OCI-LY7 (cell line): ENCODE data around the gene CD300E. TPM values are rescaled to one million over a fixed set of nuclear protein-coding genes. Genes with fewer than 3 reads are reported as not detected.

Experiments used
- BruUV-seq: library from RNA; stranded (reverse); fragments of 400-500 nt; replicated peaks from 2 replicates; lab custom pipeline; 2021; lab: Mats Ljungman, UMichigan
- CTCF ChIA-PET: fragments of 300-600 bp; sonication (Branson Sonifier 250); formaldehyde crosslinking; loops from one replicate; lab custom pipeline; 2022; ENCODE audit warnings: antibody characterized with exemption; ENCODE audit not compliant: unreplicated experiment; lab: Charles Lee
- POLR2A ChIA-PET: fragments of 300-600 bp; sonication (Branson Sonifier 250); formaldehyde crosslinking; loops from one replicate; lab custom pipeline; 2022; ENCODE audit warnings: antibody characterized with exemption; lab: Charles Lee
- DNase-seq: peaks from one replicate; pipeline ENCODE4 v3.0.0-alpha.2; 2015; ENCODE audit warnings: low spot score
- H2AFZ ChIP-seq: fragments of 200-600 bp; sonication (generic), shearing (Covaris generic); 2 replicates; pipeline ENCODE4 v1.6.1; 2014; ENCODE audit warnings: mild to moderate bottlenecking, antibody characterized with exemption, low read length, moderate library complexity
- H3K27ac ChIP-seq: fragments of 200-600 bp; sonication (generic); 2 replicates; pipeline ENCODE4 v1.5.1; 2014; ENCODE audit warnings: mixed run types, low read depth, mild to moderate bottlenecking, moderate library complexity, low read length, inconsistent platforms; ENCODE audit not compliant: poor library complexity, severe bottlenecking
- H3K36me3 ChIP-seq: fragments of 200-600 bp; sonication (generic); 2 replicates; pipeline ENCODE4 v1.6.1; 2014; ENCODE audit warnings: mild to moderate bottlenecking, antibody characterized with exemption, low read length, moderate library complexity, mixed read lengths; ENCODE audit not compliant: insufficient read depth
- H3K4me1 ChIP-seq: fragments of 200-600 bp; sonication (generic); 2 replicates; pipeline ENCODE4 v1.5.1; 2014; ENCODE audit warnings: mild to moderate bottlenecking, low read length; ENCODE audit not compliant: insufficient read depth, poor library complexity, severe bottlenecking
- H3K4me2 ChIP-seq: fragments of 200-600 bp; sonication (generic); 2 replicates; pipeline ENCODE4 v1.6.1; 2014; ENCODE audit warnings: mild to moderate bottlenecking, low read length
- H3K4me3 ChIP-seq: fragments of 200-600 bp; sonication (generic); 2 replicates; pipeline ENCODE4 v1.5.1; 2014; ENCODE audit warnings: mild to moderate bottlenecking, low read depth, low read length; ENCODE audit not compliant: poor library complexity, severe bottlenecking
- H3K79me2 ChIP-seq: fragments of 200-600 bp; sonication (generic); 2 replicates; pipeline ENCODE4 v1.6.1; 2016; ENCODE audit warnings: low read depth, mild to moderate bottlenecking, low read length, moderate library complexity, mixed read lengths; ENCODE audit not compliant: insufficient read depth
- H3K9me2 ChIP-seq: fragments of 200-600 bp; sonication (generic); 2 replicates; pipeline ENCODE4 v1.6.1; 2016; ENCODE audit warnings: mild to moderate bottlenecking, low read length, mixed read lengths; ENCODE audit not compliant: insufficient read depth
- H3K9me3 ChIP-seq: fragments of 200-600 bp; sonication (generic); 2 replicates; pipeline ENCODE4 v1.6.1; 2014; ENCODE audit warnings: mild to moderate bottlenecking, mixed run types, low read length, mixed read lengths
- H4K20me1 ChIP-seq: fragments of 200-600 bp; sonication (generic); 2 replicates; pipeline ENCODE4 v1.6.1; 2014; ENCODE audit warnings: mild to moderate bottlenecking, antibody characterized with exemption, low read length, moderate library complexity, mixed read lengths; ENCODE audit not compliant: insufficient read depth
- EZH2phosphoT487 ChIP-seq: fragments of 200-600 bp; sonication (generic); IDR thresholded peaks from 2 replicates; pipeline ENCODE4 v1.6.1; 2018; ENCODE audit warnings: low read depth, borderline replicate concordance, mild to moderate bottlenecking, mixed run types, antibody characterized with exemption, low read length, moderate library complexity, mixed read lengths
- intact Hi-C: fragments of 100-400 bp; cut with micrococcal nuclease; formaldehyde crosslinking; loops from one replicate; pipeline ENCODE4 v1.10.0; 2022; ENCODE audit not compliant: unreplicated experiment
- total RNA-seq, 2 experiments: library from RNA; depleted of rRNA in 1 of 2; stranded (reverse); fragments of >200 nt in 1 of 2; shearing (Covaris generic) in 1 of 2; gene quantifications; 2 replicates each; pipeline ENCODE4 v1.2.3, GENCODE V29; 2014 to 2022
- TF ChIP-seq, protein P1 (sequence below): fragments of 200-600 bp; sonication (generic); conservative IDR thresholded peaks from 2 replicates; pipeline ENCODE4 v1.5.1; 2014; ENCODE audit warnings: mild to moderate bottlenecking, antibody characterized with exemption, low read length, moderate library complexity, mixed read lengths

CD300E gene
- total RNA-seq, 2 experiments from 2014 or later: not detected

DNA sequence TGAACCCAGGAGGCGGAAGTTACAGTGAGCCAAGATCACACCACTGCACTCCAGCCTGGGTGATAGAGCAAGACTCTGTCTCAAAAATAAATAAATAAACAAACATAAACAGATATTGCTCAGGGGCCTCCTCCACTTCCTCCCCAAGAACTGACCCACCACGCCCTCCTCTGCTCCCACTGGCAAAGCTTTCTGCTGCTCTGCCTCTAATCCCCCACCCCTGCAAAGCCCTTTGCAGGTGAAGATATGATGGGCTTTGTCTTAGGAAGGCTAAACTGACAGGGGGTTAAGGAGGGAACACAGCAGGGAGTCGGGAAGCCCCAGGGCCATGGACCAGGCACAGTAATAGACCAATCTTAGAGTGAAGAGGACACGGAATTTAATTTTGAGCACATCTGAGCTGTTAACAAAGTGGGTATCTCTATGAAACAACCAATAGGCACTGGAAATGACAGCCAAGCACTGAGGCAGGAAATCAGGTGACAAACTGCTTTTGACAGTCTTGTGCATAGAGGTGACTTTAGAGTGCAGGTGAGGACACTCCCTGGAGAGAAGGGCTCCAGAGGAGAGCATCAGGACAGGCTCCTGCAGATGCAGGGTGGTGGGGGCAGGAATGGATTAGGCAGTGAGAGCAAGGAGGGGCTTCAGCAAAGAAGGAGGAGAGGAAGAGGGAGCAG is 25.1 kb downstream of the CD300E start:
- no TSS peak for BruUV-seq
- ChIA-PET CTCF (interaction anchor here (0.6 kb wide), 1 partner anchor 49 kb away, joined by 3 read pairs; no protein-coding TSS in a partner anchor), POLR2A (no interaction called here)
- intact Hi-C loops: no loop called here
- TF ChIP-seq EZH2phosphoT487: no peak
- TF ChIP-seq, protein P1, sequence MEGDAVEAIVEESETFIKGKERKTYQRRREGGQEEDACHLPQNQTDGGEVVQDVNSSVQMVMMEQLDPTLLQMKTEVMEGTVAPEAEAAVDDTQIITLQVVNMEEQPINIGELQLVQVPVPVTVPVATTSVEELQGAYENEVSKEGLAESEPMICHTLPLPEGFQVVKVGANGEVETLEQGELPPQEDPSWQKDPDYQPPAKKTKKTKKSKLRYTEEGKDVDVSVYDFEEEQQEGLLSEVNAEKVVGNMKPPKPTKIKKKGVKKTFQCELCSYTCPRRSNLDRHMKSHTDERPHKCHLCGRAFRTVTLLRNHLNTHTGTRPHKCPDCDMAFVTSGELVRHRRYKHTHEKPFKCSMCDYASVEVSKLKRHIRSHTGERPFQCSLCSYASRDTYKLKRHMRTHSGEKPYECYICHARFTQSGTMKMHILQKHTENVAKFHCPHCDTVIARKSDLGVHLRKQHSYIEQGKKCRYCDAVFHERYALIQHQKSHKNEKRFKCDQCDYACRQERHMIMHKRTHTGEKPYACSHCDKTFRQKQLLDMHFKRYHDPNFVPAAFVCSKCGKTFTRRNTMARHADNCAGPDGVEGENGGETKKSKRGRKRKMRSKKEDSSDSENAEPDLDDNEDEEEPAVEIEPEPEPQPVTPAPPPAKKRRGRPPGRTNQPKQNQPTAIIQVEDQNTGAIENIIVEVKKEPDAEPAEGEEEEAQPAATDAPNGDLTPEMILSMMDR: no peak
- H3K4me3 ChIP-seq: no peak overlapping the region
- H3K4me2 ChIP-seq: no peak overlapping the region
- H3K4me1 ChIP-seq: peaks cover 6% of the 10 kb centered on the region
- DNase-seq: no peak
- no peaks in the 10 kb centered on the region for H3K9me2 ChIP-seq
- no peaks in the 10 kb centered on the region for H3K9me3 ChIP-seq
- no peaks in the 10 kb centered on the region for H3K36me3 ChIP-seq
- no peaks in the 10 kb centered on the region for H4K20me1 ChIP-seq
- no peak overlapping the region for H3K27ac ChIP-seq
- no peaks in the 10 kb centered on the region for H3K79me2 ChIP-seq
- no peak overlapping the region for H2AFZ ChIP-seq

DNA sequence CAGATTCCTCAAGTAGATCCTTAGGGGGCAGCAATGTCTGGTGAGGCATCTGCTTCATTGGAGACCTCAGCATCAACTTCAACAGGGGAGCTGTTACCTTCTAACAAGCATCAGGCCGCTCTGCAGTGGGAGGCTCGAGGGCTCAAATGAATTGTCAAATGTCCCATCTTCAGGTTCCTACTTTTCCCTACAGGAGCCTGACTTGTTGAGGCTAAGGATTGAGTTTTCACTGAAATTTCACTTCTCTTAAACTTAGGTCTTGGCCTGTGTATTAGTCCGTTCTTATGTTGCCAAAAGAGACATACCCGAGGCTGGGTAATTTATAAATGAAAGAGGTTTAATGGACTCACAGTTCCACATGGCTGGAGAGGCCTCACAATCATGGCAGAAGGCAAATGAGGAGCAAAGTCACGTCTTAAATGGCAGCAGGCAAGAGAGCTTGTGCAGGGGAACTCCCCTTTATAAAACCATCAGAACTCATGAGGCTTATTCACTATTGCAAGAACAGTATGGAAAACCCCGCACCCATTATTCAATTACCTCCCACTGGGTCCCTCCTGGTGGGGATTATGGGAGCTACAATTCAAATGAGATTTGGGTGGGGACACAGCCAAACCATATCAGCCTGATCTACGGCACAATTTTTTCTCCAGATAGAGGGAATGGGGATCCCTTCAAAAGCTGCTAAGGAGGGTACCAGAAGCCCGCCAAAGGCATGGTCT is 26.3 kb downstream of the CD300E start:
- intact Hi-C loops: no loop called here
- no TSS peak for BruUV-seq
- CTCF ChIA-PET: no interaction called here

More for the DNA sequence above, 26.3 kb downstream of the CD300E start:
- H3K4me3 ChIP-seq: no peak overlapping the region
- POLR2A ChIA-PET: interaction anchor here (0.7 kb wide), 2 partner anchors 14 to 202 kb away, joined by 3 read pairs; no protein-coding TSS in a partner anchor
- no peak for TF ChIP-seq EZH2phosphoT487
- TF ChIP-seq, protein P1: no peak
- H2AFZ ChIP-seq: no peak overlapping the region
- H3K27ac ChIP-seq: no peak overlapping the region
- no peaks in the 10 kb centered on the region for H3K79me2 ChIP-seq
- H3K9me3 ChIP-seq: no peaks in the 10 kb centered on the region
- H4K20me1 ChIP-seq: no peaks in the 10 kb centered on the region
- no peak overlapping the region for H3K4me2 ChIP-seq
- H3K36me3 ChIP-seq: no peaks in the 10 kb centered on the region
- H3K4me1 ChIP-seq: peaks cover 5% of the 10 kb centered on the region
- no peak for DNase-seq
- no peaks in the 10 kb centered on the region for H3K9me2 ChIP-seq
